H1 (cell line): ENCODE data around the gene TIMM22. TPM values are rescaled to one million over a fixed set of nuclear protein-coding genes. Genes with fewer than 3 reads are reported as not detected.

Source experiments
- HDAC2 ChIP-seq, 2 experiments: fragments of 300-600 bp in 1 of 2; sonication (generic) in 1 of 2; IDR thresholded peaks; 2 replicates each; pipeline ENCODE4 v1.6.1; 2011 to 2012; ENCODE audit warnings: low read depth in 2 of 2, low read length in 2 of 2, mild to moderate bottlenecking in 2 of 2, moderate library complexity in 2 of 2, borderline replicate concordance in 1 of 2, inconsistent platforms in 1 of 2
- MAFK ChIP-seq: IDR thresholded peaks from 2 replicates; pipeline ENCODE4 v1.6.1; 2012; ENCODE audit warnings: low read depth, mild to moderate bottlenecking, improper control_type of control experiment, low read length
- TEAD4 ChIP-seq: IDR thresholded peaks from 2 replicates; pipeline ENCODE4 v1.6.1; 2012; ENCODE audit warnings: low read depth, low read length, inconsistent platforms, mixed read lengths
- polyA plus RNA-seq, 7 experiments: library from polyadenylated mRNA; depleted of rRNA in 3 of 7; stranded (reverse) in 5 of 7; unstranded in 2 of 7; fragments of >200 nt in 5 of 7; fragments of 200-250 nt in 2 of 7; gene quantifications; 1 replicate in 5 of 7; 2 replicates in 1 of 7; 4 replicates in 1 of 7; pipeline versions ENCODE4 v1.2.1 to v1.2.3, GENCODE V29; 2011 to 2013; ENCODE audit warnings: missing spikeins in 2 of 7, mixed read lengths in 2 of 7
- total RNA-seq: library from RNA; stranded (reverse); fragmentation: NEBNext Ultra II Directional; extraction: Animal tissue kit (Norgen Biotek cat#: 25700); gene quantifications from 2 replicates; pipeline ENCODE4 v1.2.1, GENCODE V29; 2021

TIMM22 gene
- total and polyA plus RNA-seq, 2 of the 8 experiments (the other 6 are each of a cell fraction or from before 2014, with no cell fraction given): 13.8 to 17.4 TPM

DNA sequence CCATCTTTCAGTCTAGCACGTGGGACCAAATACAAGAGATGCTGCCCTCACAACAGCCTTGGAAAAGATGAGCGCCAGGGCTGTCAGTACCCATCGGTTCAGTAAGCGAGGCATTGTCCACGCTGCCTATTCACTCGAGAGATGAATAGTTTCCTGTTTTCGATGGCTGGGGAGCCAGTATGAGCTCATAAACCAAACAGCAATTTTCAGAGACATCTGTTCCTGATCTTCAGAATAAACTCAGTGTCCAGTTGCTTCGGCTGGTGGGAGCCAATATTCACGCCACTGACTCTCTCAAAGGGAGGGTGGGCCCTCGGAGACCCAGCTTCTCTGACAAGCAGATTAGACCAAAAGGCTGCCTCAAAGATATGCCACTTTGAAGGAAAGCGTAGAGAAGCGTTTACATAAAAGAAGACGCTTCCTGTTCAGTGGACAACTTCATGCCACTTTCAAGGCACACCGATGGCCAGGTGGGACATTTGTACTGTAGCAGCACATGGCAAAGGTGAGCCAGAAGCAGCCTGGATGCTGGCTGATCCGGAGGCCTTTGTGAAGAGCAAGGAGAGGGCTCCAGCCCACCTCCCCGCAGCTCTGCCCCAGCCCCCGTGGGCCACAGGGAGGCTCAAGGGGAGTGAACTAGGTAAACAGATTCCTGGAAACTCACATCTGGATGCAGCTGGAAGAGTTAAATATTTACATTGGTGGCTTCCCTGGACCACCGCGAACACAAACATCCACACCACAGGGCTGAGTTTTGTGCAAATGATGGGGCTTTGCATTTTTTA, 6.0 kb downstream of the TIMM22 start (continued):
- TF ChIP-seq HDAC2 (IDR thresholded peaks at IDR 0.05; ENCODE audit: borderline replicate concordance in 1 of 2, low read depth in 2 of 2, low read length in 2 of 2): no peak
- no peak for TF ChIP-seq MAFK
- TF ChIP-seq TEAD4: no peak
